GM04503 (cell line): Measurements from ENCODE around the gene COL13A1.

Source experiments
- DNase-seq: peaks from one replicate; pipeline ENCODE4 v3.0.0-alpha.2; 2012; ENCODE audit warnings: low read depth

The COL13A1 gene

DNA sequence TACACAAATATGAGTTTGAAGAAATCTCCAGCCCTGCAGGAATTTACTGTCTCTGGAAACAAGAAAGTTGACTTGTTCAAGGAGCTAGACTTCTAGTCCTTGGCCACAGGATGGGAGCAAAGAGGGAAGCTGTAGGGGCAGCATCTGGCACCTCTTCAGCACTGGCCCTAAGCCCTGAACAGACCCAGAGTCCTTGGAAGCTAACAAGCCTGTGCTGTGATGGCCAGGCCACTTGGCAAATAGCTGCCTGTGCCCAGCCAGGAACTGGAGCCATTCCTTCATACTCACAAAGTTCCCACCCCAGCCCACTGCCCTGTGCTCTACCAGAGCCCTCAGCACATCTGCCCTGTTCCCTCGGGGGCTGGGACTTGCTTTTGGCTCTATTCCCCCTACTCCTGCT, 9.4 kb upstream of the COL13A1 start:
- DNase-seq, result no peak

DNA sequence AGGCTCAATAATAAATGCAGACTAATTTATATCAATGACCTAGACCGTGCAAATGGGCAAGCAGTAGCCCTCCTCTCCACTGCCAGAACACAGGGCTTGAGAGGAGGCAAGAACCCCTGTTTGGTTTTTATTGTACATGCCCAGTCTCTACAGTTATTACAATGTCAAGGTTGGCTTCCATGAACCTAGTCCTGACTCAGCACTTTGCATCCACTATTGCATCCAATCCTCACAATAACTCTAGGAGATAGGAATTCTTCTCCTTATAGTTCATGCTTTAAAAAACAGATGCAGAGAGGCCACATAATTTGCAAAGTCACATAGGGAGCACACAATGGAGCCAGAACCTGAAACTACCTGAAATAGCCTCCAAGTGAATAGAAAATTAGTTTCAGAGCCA, 7.0 kb upstream of the COL13A1 start:
- no peak for DNase-seq

DNA sequence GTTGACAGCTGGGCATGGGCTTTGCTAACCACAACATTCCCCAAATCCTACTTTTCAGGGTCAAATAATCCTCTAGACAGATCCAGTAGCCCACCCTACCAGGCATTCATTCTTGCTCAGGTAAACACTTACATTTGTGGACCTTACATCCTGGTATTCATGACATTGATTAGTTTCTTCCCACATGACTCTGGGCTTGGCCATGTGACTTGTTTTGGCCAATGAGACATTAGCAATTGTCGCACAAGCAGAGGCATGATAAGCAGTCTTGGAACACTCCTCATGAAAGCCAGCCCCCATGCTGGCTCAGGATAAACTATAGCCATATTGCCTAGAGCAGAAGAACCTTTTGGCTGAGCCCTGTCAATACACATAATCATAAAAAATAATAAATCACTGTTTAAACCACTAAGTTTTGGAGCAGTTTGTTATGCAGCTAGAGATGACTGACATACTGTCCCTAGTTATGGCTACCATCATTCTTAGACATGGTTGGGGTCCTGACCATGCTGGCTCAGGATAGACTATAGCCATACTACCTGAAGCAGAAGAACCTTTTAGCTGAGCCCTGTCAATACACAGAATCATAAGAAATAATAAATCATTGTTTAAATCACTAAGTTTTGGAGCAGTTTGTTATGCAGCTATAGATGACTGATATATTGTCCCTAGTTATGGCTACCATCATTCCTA, 6.3 kb upstream of the COL13A1 start:
- DNase-seq, result no peak

DNA sequence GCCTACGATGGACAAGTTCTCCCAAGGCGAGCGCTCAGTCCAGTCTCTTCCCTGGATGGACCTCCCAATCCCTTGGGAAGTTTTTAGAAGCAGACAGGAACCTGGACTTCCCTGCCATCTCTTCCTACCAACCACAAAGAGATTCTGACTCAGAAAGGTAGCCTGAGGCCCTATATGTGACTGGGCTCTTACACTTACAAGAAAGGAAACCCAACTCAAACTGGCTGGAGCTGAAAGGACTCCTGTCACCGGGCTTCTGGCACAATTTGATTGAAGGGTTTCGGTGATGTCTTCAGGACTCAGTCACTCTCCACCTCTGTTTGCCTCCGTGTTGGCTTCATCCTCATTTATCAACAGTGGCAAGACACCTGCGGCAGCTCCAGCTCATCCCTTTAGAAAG, 3.7 kb upstream of the COL13A1 start:
- no peak for DNase-seq

DNA sequence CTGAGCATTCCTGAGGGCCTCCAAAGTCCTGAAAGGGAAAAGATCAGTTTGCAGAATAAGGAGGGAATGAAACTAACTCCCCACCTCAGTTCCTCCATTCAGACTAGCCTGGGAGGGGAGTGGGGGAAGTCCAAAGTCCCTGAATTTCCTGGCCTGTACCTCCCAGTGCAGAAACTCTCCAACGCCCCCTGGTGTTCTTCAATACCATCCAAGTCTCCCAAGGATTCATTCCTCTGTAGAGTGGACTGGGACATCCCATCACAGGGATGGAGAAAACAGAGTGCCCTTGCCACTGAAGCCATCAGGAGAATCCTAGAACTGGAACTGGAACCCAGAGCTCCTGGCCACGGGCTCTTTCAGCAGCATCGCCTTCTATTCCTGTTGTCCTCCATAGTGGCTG, 1.6 kb upstream of the COL13A1 start:
- DNase-seq, result no peak

DNA sequence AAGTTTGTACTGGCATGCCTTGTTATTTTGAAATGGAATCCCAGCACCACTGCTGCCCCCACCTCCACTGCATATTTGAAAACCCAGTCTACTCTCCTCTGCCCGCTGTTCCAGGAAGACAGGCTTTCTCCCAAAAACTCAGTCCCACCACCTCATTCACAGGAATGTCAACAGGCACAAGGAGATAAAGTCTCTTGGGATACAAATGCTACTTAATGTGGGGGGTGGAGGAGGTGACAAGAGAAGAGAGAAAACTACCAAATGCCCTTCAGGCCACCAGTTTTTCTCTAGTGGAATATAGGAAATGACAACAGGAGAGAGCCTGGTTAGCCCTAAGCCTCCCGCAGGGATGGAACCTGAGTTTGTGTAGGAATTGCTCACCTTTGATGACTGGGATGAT, 1.0 kb upstream of the COL13A1 start:
- no peak for DNase-seq

DNA sequence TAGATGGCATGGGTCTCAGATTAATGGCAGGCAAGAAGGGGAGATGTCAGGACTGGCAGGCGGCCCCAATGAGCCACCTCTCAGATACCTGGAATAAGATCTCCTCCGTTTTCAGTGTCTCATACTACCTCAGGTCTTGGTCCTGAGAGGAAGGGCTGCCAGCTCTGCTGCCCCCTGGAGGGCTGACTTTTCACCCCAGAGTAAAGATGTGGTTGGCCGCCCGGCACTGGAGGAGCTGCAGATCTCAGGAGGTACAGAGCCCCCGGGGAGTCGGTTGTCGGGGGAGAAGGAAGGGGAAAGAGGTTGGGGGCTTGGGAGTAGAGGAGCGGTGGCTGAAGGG, 642 bp upstream of the COL13A1 start:
- no peak for DNase-seq

DNA sequence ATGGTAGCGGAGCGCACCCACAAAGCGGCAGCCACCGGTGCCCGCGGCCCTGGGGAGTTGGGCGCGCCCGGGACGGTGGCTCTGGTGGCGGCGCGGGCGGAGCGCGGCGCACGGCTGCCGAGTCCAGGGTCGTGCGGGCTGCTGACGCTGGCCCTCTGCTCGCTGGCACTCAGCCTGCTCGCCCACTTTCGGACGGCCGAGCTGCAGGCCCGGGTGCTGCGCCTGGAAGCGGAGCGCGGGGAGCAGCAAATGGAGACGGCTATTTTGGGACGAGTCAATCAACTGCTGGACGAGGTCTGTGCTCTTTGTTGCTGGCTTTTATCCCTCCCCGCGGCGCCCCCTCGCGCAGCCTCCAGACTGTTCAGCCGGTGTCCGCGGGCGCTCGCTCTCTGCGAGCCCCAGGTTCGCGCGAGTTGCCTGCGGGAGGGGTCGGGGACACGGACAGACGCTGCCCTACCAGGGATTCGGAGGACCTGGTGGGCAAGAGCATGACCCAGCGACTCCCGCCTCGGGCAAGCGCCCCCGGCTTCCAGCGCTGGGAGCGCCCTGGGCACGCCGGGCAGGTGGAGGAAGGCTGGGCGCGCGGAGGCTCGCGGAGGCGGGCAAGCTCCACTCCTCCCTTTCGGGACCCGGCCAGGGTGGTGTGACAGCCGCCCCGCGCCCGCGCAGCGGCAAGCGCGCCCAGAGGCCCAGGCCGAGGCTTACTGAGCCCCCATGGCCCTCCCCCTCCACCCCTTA, 887 bp downstream of the COL13A1 start:
- DNase-seq, result no peak

DNA sequence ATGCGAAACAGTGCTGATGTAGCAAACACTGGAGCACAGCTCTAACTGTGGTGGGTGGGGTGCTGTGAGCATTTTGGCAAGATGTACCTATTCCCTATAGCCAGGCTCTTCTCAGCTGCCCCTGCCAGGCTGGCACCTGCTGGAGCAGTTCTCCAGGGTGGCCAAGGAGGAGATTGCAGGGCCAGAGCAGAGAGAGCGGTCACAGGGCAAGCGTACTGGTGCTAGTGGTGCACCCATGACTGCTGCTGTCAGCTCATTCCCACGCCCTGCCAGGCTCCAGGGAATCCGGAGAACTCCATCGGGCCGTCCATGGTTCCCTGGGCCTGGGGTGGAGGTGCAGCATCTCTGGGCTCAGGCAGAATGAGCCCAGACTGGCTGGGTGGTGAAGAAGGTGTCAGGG, 2.1 kb downstream of the COL13A1 start:
- DNase-seq, result no peak

DNA sequence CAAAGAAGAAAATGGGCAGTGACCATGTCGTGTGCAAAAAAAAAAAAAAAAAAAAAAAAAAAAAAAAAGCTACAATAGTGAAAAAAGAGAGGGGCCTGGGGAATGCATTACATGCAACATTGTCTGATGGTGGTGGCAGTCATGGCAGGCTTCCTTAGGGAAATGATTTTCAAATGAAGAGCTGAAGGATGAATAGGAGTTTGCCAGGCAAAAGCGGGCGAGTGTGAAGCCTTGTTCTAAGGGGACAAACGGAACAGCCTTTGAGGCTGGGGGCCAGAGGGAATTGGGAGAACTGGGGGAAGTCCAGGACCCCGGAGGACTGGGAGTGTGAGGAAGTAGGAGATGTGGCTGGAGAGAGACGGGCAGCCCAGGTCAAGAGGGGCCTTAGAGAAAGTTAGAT, 3.1 kb downstream of the COL13A1 start:
- no peak for DNase-seq

DNA sequence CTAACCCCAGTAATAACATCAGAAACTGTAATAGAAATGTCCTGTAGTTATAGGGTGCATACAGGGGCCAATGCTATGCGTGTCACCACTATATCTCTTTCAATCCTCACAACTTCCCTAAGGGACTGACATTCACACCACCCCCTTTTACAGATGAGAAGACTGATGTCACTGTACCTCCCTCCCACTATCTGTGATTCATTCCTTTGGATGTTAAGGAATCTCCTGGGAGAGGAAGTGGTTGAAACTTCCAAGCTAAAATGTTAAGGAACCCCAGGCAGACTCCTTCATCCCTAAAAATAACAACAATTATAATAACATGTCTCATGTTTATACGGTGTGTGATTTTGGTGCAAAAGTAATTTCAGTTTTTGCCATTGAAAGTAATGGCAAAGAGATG, 5.4 kb downstream of the COL13A1 start:
- peak; percentile 77 for DNase-seq

DNA sequence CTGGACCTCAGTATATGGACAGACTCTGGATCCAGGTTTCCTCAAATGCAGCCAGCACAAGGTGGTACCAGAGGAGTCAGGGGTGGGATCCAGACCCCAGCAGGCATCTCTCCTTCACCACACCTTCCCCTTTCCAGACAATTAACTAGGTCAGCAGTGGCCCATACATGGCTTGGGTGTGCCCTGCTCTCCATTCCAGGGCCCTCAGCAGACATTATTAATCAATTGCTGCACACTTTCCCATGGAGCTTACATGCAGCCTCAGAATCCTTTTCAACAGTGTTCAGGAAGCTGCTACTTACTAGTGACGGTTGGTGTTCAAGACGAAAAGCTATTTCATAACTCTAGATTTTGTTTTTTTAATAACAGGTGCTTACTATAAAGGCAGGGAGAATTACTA, 6.0 kb downstream of the COL13A1 start:
- no peak for DNase-seq

DNA sequence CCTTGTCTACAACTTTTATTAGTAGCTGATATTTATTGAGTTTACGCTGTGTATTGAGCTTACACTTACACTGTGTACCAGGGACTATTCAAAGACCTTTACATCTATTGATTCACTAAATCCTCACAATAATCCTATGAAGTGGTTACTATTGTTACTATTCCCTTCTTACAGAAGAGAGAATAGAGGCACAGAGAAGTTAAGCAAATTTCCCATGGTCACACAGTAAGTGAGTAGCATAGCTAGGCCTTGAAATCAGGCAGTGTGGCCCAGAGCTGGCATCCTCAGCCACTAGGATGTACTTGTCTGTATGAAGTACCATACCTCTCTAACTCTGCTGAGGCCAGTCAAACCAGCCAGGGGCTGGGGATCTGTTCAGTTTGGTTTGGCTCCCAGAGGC, 7.6 kb downstream of the COL13A1 start:
- DNase-seq, result no peak

DNA sequence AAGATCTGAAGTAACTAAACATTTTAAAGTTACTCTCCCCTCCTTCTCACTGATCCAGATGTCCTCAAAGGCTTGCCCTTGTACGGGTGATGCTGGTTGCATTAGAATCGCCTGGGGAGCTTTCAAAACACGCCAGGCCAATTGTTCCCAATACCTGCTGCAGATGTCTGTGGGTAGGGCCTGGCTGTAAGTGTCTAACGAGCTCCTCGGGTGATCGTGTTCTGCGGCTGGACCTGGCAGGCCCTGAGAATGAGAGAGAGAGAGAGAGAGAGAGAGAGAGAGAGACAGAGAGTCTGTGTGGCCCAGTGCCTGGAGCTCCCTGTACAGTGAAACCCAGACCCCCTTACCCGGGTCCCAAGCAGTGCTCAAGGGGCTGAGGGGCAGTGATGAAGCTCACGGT, 8.4 kb downstream of the COL13A1 start:
- DNase-seq, result no peak

DNA sequence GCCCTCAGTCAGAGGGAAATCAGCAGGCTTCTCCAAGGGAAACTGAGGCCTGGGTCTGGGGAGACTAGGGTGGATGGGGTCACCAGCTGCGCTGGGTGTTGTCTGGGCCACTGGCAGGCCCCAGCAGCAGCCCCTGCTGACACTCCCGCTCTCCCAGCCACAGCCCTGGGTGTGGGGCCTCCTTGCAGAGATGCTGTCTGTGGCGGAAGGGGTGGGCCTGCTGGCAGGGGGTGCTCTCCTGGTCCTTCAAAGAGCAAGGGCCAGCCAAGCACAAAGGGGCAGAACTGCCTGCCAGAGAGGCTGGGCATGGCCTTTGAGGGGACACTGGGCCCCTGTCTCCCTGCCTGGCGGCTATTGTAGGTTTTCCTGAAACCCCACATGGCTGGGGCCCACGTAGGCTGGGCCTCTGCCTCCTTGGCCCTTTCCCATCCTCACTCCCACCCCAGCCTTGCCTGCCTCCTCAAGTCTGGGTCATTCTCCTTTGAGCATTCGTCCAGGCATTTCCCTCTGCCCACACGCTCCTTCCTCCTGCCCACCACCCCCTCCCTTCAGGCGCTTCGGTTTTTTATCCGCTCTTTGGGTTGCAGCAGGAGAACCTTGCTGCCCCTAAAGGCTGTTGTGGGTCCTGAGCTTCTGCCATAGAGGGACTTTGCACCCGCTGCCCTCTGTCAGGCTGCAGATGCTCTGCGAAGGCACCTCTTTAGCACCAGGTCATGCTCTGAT, 9.1 kb downstream of the COL13A1 start:
- DNase-seq, result no peak

DNA sequence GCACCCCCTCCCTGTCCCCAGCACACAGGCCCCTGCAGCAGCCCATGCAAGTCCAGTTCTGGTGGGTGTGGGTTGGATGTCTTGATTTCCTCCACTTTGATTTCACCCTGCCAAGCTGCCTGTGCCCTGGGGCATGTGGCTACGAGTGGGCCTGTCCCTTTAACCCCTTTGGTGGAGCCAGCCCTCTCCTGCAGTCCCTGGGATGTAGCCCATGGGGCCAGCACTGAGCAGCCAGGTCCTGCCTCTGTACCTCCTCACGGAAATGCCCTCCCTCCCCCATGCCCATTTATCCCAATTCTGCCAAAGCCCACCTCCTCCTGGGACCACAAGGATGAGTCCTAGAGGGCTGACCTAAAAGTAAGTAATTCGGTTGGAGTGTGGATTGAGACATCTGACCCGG, 11.9 kb downstream of the COL13A1 start:
- no peak for DNase-seq

DNA sequence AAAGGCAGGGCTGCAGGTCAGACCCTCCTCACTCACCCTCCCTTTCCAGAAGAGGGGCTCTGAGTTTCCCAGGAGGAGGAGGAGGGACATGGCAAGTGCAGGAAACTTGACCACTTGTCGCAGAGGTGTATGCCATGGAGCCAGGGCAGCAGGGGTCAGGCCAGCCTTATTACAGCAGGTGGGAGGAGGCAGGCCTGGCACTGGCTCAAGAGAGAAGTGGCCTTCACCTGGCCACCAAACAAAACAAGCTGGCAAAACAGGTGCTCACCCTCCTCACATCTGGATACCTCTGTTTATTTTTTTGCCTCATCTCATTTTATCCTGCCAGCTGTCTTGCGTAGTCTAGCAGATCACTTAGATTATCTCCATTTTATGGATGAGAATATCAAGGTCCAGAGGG, 12.5 kb downstream of the COL13A1 start:
- DNase-seq, result no peak

DNA sequence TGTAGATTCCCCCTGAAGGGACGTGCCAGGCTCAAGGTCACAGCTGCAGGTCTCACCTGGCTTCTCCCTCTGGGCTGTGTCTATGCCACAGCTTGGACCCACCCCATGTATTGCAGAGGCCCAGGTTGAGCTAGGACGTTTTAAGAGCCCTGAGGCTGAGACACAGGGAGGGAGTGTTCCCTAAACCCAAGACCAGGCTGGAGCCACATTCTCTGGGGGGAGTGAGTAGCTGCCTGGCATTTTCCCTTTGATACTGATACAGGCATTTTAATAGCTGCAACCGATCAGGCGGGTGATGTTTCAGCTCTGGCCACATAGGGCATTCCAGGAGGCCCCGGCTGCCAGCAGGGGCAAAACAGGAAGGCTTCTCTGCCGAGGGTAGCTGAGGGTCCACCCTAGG, 13.4 kb downstream of the COL13A1 start:
- DNase-seq, result no peak

DNA sequence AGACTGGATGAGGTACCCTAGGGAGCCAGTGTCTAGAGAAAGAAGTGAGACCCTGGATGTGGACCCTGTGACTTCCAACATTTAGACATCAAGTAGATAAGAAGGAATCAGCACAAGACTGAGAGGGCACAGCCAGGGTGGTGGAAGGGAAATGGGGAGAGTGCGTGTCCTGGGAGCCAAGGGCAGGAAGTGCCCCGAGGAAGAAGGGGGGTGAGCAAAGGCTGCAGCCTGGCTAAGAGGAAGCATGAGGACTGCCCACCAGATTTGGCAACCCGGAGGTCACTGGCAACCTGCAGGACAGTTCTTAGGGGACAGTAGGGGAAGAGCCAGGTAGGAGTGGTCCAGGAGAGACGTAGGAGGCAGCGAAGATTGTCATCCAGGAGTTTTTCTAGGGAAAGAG, 14.8 kb downstream of the COL13A1 start:
- no peak for DNase-seq

DNA sequence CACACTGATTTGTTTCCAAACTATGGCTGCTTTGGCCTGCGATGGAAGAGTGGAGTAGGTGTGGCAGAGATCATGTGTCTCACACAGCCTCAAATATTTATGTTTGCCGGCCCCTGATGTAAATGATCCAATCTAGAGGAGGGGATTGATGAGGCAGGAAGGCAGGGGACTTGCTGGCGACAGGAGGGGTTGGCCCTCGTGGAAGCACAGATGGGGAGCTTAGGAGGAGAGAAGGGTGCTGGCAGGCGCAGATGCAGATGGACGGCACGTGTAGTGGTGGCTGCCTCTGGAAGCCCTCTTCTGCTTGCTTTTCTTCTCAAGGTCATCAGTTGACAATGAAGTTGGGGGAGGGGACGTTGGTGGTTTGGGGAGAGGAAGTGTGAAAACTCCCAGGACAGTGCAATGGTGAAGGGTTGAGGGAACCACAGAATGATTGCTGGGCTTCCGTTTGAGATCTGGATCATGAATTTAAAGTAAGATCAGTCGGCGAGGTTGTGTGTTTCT, 15.4 kb downstream of the COL13A1 start:
- DNase-seq, result no peak

DNA sequence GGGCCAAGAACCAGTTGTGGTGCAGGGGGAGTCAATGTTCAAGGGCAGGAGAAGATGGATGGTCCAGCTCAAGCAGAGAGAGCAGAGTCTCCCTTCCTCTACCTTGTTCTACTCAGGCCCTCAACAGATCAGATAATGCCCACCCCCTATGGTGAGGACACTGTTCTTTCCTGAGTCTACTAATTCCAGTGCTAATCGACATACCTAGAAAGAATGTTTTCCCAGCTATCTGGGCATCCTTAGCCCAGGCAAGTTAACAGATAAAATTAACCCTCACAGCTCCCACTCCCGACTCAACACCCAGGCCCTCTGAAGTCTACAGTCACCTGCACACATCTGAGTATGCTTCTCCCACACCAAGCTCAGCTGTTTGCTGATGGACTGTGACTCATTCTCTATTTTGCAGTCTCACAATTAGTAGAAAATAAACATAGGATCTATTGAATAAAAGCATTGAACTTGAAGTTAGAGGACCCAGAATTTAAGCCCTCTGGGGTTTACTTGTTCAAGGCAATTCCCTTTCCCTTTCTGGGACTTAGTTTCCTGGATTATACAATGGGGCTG, 17.1 kb downstream of the COL13A1 start:
- DNase-seq, result no peak

DNA sequence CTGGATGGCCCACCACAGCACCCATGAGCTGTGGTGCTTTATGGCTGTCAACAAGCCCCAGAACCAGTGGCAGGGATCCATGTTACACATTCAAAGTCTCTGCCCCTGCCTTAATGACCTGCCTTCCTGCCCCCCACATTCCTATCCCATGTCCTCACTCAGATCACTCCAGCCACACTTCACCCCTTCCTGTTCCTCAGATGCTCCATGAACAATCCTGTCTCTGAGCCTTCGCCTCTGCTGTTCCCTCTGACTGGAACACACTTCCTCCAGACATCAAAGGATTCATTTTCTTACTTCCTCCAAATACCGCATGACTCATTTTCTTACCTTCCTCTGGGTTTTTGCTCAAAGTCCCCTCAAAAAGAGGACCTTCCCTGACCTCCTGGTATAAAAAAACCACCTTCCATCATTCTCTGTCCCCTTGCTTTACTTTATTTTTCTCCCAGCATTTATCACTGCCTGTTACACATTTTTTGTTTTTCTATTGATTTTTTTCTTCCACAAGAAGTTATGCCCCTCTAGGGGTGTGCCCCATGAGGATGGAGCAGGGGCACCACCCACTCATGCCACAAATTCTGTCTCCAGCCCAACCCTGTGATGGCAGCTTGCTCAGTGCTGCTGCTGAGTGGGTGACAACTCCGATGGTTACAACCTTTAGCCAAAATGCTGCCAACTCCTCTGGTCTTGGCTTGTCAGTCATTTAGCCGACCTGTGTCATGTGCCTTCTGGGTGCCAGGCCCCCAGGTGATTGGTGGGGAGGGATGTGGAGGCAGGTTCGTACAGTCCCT, 18.2 kb downstream of the COL13A1 start:
- DNase-seq, result no peak
